Measurements from ENCODE around the gene HHAT. TPM values are rescaled to one million over a fixed set of nuclear protein-coding genes. Genes with fewer than 3 reads are reported as not detected.

Gene HHAT
- total RNA-seq, 2 experiments from 2014 or later, result 5.2 to 9.5 TPM

GRCh38 chr1:210428696-210429095 is 100.0 kb downstream of the HHAT start:
- Histone ChIP-seq H3K4me1 (ENCODE audit: insufficient read depth, low read length, poor library complexity, severe bottlenecking) (no peaks in the 10 kb centered on the region), H3K9me3 (ENCODE audit: low read length) (no peaks in the 10 kb centered on the region), H3K4me2 (ENCODE audit: low read length) (no peak overlapping the region), H3K9me2 (ENCODE audit: insufficient read depth, low read length) (no peaks in the 10 kb centered on the region), H4K20me1 (ENCODE audit: insufficient read depth, low read length) (no peaks in the 10 kb centered on the region), H3K27ac (ENCODE audit: low read depth, low read length, poor library complexity, severe bottlenecking) (no peak overlapping the region), H3K36me3 (ENCODE audit: insufficient read depth, low read length) (no peaks in the 10 kb centered on the region), H3K4me3 (ENCODE audit: low read depth, low read length, poor library complexity, severe bottlenecking) (no peak overlapping the region), H2AFZ (ENCODE audit: low read length) (no peak overlapping the region), H3K79me2 (ENCODE audit: insufficient read depth, low read depth, low read length) (no peaks in the 10 kb centered on the region)
- CTCF ChIA-PET (ENCODE audit: unreplicated experiment), result no interaction called here
- TF ChIP-seq EZH2phosphoT487 (IDR thresholded peaks at IDR 0.05; ENCODE audit: borderline replicate concordance, low read depth, low read length), result no peak
- BruUV-seq (replicated peaks), result no TSS peak
- POLR2A ChIA-PET, result interaction anchor here (0.6 to 1.2 kb wide), 2 partner anchors 8 to 521 kb away, joined by 3 to 6 read pairs; no protein-coding TSS in a partner anchor
- intact Hi-C loops (cut with micrococcal nuclease; ENCODE audit: unreplicated experiment), result no loop called here
- DNase-seq (ENCODE audit: low spot score), result no peak

- no peak for DNase-seq (ENCODE audit: low spot score)
- H3K27ac ChIP-seq (ENCODE audit: low read depth, low read length, poor library complexity, severe bottlenecking), result no peak overlapping the region
- no peaks in the 10 kb centered on the region for H3K4me1 ChIP-seq (ENCODE audit: insufficient read depth, low read length, poor library complexity, severe bottlenecking)
- no peak overlapping the region for H3K4me2 ChIP-seq (ENCODE audit: low read length)
- no TSS peak for BruUV-seq (replicated peaks)
- no peaks in the 10 kb centered on the region for H3K36me3 ChIP-seq (ENCODE audit: insufficient read depth, low read length)
- no peak overlapping the region for H3K4me3 ChIP-seq (ENCODE audit: low read depth, low read length, poor library complexity, severe bottlenecking)
- ChIA-PET POLR2A (no interaction called here), CTCF (ENCODE audit: unreplicated experiment) (no interaction called here)
- H4K20me1 ChIP-seq (ENCODE audit: insufficient read depth, low read length), result no peaks in the 10 kb centered on the region
- TF ChIP-seq EZH2phosphoT487 (IDR thresholded peaks at IDR 0.05; ENCODE audit: borderline replicate concordance, low read depth, low read length), result no peak
- no peak for TF ChIP-seq CTCF (conservative IDR thresholded peaks at IDR 0.05; ENCODE audit: low read length)
- H3K79me2 ChIP-seq (ENCODE audit: insufficient read depth, low read depth, low read length), result no peaks in the 10 kb centered on the region
- H3K9me2 ChIP-seq (ENCODE audit: insufficient read depth, low read length), result no peaks in the 10 kb centered on the region
- intact Hi-C loops (cut with micrococcal nuclease; ENCODE audit: unreplicated experiment), result no loop called here
- no peaks in the 10 kb centered on the region for H3K9me3 ChIP-seq (ENCODE audit: low read length)
- H2AFZ ChIP-seq (ENCODE audit: low read length), result no peak overlapping the region
Measured at GRCh38 chr1:210434223-210434622, 105.5 kb downstream of the HHAT start.

DNA sequence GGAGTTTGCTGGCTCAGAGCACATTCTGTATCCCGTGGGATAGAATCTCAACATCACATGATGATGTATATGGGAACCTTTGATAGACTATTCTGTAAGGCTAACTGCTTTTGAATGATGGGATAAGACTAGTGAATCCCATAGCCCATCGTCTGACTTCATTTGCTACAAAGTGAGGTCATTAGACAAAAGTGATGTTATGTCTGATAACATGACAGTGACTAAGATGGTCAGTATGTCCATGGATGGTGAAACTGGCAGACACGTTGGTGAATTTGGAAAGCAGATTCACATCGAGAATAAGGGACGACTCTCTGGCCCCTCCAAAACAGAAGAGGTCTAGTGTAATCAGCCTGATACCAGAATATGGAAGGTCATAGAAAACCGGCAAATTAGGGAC is 108.4 kb downstream of the HHAT start:
- ChIA-PET CTCF (ENCODE audit: unreplicated experiment) (no interaction called here), POLR2A (no interaction called here)
- intact Hi-C loops (cut with micrococcal nuclease; ENCODE audit: unreplicated experiment), result no loop called here
- Histone ChIP-seq H3K4me2 (ENCODE audit: low read length) (no peak overlapping the region), H3K79me2 (ENCODE audit: insufficient read depth, low read depth, low read length) (no peaks in the 10 kb centered on the region), H3K27ac (ENCODE audit: low read depth, low read length, poor library complexity, severe bottlenecking) (no peak overlapping the region), H3K9me2 (ENCODE audit: insufficient read depth, low read length) (no peaks in the 10 kb centered on the region), H3K9me3 (ENCODE audit: low read length) (no peaks in the 10 kb centered on the region), H3K4me1 (ENCODE audit: insufficient read depth, low read length, poor library complexity, severe bottlenecking) (no peaks in the 10 kb centered on the region), H3K36me3 (ENCODE audit: insufficient read depth, low read length) (no peaks in the 10 kb centered on the region), H4K20me1 (ENCODE audit: insufficient read depth, low read length) (no peaks in the 10 kb centered on the region), H3K4me3 (ENCODE audit: low read depth, low read length, poor library complexity, severe bottlenecking) (no peak overlapping the region), H2AFZ (ENCODE audit: low read length) (no peak overlapping the region)
- DNase-seq (ENCODE audit: low spot score), result no peak
- BruUV-seq (replicated peaks), result no TSS peak
- TF ChIP-seq EZH2phosphoT487 (IDR thresholded peaks at IDR 0.05; ENCODE audit: borderline replicate concordance, low read depth, low read length), result no peak
- no peak for TF ChIP-seq CTCF (conservative IDR thresholded peaks at IDR 0.05; ENCODE audit: low read length)
